PC-3 (cell line): ENCODE data around the gene SFMBT1.

Experiments used
- CTCF ChIP-seq: fragments of 300-600 bp; sonication (generic); conservative IDR thresholded peaks from 2 replicates; pipeline ENCODE4 v1.5.1; 2017; ENCODE audit warnings: antibody characterized with exemption, low read depth, mild to moderate bottlenecking, low read length
- EZH2 ChIP-seq: fragments of 300-600 bp; sonication (generic); IDR thresholded peaks from one replicate; pipeline ENCODE4 v1.6.1; 2017; ENCODE audit warnings: antibody characterized with exemption, mild to moderate bottlenecking, low read length; ENCODE audit not compliant: unreplicated experiment

GRCh38 chr3:52880047-52880446, 165.8 kb downstream of the SFMBT1 start:
- TF ChIP-seq CTCF (no peak), EZH2 (no peak)
